ENCODE results near the gene CHP1. TPM values are rescaled to one million over a fixed set of nuclear protein-coding genes. Genes with fewer than 3 reads are reported as not detected.

Gene CHP1
- total and polyA plus RNA-seq, 9 of the 15 experiments (the other 6 are each of a cell fraction or from before 2014, with no cell fraction given) = 31.7 to 83.4 (median 67.6) TPM

DNA sequence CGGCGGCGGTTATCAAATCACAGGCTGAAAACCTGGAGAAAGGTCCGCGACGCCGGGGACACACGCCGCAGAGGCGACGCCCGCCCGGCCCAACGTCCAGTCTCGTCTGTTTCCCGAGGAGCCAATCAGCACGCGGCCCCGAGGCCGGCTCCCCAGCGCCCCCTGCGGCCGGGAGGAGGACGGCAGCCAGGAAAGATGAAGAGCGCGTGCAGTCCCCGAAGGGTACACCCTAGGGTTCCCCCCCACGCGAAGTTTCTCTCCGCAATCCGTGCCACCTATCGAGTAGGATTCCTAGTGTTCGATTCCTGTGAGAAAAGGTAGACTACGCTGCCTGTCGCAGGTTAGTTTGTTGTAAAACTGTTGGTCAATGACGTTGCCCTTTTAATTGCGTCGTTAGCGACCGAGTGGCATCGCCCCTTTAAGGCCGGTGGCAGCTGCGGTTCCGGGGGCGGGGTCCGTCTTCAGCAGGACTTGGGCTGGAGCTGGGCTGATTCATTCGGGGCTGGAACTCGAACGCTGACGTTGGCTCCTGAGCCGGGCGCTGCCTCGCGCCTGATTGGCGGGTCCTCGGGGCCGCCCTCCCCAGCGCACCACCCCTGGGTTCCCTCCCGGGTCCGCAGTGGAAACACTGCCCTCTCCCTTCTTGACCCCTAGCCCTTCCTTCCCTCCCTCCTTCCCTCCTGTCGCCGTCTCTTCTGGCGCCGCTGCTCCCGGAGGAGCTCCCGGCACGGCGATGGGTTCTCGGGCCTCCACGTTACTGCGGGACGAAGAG lies at the start of gene CHP1, which contains the start of gene EXD1 (continued):
- TF ChIP-seq, protein P1, sequence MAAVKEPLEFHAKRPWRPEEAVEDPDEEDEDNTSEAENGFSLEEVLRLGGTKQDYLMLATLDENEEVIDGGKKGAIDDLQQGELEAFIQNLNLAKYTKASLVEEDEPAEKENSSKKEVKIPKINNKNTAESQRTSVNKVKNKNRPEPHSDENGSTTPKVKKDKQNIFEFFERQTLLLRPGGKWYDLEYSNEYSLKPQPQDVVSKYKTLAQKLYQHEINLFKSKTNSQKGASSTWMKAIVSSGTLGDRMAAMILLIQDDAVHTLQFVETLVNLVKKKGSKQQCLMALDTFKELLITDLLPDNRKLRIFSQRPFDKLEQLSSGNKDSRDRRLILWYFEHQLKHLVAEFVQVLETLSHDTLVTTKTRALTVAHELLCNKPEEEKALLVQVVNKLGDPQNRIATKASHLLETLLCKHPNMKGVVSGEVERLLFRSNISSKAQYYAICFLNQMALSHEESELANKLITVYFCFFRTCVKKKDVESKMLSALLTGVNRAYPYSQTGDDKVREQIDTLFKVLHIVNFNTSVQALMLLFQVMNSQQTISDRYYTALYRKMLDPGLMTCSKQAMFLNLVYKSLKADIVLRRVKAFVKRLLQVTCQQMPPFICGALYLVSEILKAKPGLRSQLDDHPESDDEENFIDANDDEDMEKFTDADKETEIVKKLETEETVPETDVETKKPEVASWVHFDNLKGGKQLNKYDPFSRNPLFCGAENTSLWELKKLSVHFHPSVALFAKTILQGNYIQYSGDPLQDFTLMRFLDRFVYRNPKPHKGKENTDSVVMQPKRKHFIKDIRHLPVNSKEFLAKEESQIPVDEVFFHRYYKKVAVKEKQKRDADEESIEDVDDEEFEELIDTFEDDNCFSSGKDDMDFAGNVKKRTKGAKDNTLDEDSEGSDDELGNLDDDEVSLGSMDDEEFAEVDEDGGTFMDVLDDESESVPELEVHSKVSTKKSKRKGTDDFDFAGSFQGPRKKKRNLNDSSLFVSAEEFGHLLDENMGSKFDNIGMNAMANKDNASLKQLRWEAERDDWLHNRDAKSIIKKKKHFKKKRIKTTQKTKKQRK (IDR thresholded peaks at IDR 0.05; ENCODE audit: borderline replicate concordance, low read depth, low read length) = no peak
- peak; percentile 92 for TF ChIP-seq ZNF431 (CRISPR knock-in tag; IDR thresholded peaks at IDR 0.05)
- TF ChIP-seq MBD2 (IDR thresholded peaks at IDR 0.05; ENCODE audit: borderline replicate concordance, low read depth) = peak; percentile 52; the same call in 1 of the 2 replicates
- peak; percentile 84 for TF ChIP-seq JUND (IDR thresholded peaks at IDR 0.05; ENCODE audit: borderline replicate concordance, low read depth, low read length)
- TF ChIP-seq JUND (tag; IDR thresholded peaks at IDR 0.05; ENCODE audit: borderline replicate concordance, low read depth, low read length) = peak; percentile 76; the same call in 2 of the 3 replicates
- TF ChIP-seq MAFF (IDR thresholded peaks at IDR 0.05; ENCODE audit: low read length) = no peak
- TF ChIP-seq NFYB (IDR thresholded peaks at IDR 0.05; ENCODE audit: extremely low read depth, insufficient read length) = peak; percentile 82
- TF ChIP-seq, protein P2, sequence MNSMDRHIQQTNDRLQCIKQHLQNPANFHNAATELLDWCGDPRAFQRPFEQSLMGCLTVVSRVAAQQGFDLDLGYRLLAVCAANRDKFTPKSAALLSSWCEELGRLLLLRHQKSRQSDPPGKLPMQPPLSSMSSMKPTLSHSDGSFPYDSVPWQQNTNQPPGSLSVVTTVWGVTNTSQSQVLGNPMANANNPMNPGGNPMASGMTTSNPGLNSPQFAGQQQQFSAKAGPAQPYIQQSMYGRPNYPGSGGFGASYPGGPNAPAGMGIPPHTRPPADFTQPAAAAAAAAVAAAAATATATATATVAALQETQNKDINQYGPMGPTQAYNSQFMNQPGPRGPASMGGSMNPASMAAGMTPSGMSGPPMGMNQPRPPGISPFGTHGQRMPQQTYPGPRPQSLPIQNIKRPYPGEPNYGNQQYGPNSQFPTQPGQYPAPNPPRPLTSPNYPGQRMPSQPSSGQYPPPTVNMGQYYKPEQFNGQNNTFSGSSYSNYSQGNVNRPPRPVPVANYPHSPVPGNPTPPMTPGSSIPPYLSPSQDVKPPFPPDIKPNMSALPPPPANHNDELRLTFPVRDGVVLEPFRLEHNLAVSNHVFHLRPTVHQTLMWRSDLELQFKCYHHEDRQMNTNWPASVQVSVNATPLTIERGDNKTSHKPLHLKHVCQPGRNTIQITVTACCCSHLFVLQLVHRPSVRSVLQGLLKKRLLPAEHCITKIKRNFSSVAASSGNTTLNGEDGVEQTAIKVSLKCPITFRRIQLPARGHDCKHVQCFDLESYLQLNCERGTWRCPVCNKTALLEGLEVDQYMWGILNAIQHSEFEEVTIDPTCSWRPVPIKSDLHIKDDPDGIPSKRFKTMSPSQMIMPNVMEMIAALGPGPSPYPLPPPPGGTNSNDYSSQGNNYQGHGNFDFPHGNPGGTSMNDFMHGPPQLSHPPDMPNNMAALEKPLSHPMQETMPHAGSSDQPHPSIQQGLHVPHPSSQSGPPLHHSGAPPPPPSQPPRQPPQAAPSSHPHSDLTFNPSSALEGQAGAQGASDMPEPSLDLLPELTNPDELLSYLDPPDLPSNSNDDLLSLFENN (IDR thresholded peaks at IDR 0.05; ENCODE audit: low read depth in 2 of 2, low read length in 2 of 2) = peak in 1 of 2 experiments; percentile 11; a peak in 2 of 4 replicates
- TF ChIP-seq, protein P3, sequence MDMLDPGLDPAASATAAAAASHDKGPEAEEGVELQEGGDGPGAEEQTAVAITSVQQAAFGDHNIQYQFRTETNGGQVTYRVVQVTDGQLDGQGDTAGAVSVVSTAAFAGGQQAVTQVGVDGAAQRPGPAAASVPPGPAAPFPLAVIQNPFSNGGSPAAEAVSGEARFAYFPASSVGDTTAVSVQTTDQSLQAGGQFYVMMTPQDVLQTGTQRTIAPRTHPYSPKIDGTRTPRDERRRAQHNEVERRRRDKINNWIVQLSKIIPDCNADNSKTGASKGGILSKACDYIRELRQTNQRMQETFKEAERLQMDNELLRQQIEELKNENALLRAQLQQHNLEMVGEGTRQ (CRISPR knock-in tag; IDR thresholded peaks at IDR 0.05) = no peak
- TF ChIP-seq MAFG (tag; conservative IDR thresholded peaks at IDR 0.05) = peak; percentile 58
- no peak for TF ChIP-seq NFIX (CRISPR knock-in tag; IDR thresholded peaks at IDR 0.05; ENCODE audit: low read depth)
- TF ChIP-seq, protein P4, sequence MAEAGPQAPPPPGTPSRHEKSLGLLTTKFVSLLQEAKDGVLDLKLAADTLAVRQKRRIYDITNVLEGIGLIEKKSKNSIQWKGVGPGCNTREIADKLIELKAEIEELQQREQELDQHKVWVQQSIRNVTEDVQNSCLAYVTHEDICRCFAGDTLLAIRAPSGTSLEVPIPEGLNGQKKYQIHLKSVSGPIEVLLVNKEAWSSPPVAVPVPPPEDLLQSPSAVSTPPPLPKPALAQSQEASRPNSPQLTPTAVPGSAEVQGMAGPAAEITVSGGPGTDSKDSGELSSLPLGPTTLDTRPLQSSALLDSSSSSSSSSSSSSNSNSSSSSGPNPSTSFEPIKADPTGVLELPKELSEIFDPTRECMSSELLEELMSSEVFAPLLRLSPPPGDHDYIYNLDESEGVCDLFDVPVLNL (CRISPR knock-in tag; IDR thresholded peaks at IDR 0.05; ENCODE audit: low read depth) = 0 out of 2 replicates have a peak, but pooled peaks have one; percentile 10
- TF ChIP-seq, protein P5, sequence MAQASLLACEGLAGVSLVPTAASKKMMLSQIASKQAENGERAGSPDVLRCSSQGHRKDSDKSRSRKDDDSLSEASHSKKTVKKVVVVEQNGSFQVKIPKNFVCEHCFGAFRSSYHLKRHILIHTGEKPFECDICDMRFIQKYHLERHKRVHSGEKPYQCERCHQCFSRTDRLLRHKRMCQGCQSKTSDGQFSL (CRISPR knock-in tag; IDR thresholded peaks at IDR 0.05) = peak; percentile 98
- TF ChIP-seq, protein P5 (tag; IDR thresholded peaks at IDR 0.05) = peak in 1 of 2 experiments; percentile 79; a peak in 2 of 4 replicates
- peak; percentile 100 for TF ChIP-seq SNIP1 (IDR thresholded peaks at IDR 0.05; ENCODE audit: low read depth)
- TF ChIP-seq, protein P6, sequence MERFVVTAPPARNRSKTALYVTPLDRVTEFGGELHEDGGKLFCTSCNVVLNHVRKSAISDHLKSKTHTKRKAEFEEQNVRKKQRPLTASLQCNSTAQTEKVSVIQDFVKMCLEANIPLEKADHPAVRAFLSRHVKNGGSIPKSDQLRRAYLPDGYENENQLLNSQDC (CRISPR knock-in tag; IDR thresholded peaks at IDR 0.05) = no peak

Measured in K562 (cell line).